ENCODE measurements around the gene PCIF1. TPM values are rescaled to one million over a fixed set of nuclear protein-coding genes. Genes with fewer than 3 reads are reported as not detected.

PCIF1 gene
- total and polyA plus RNA-seq, 2 donors (not counting 3 experiments of a cell fraction or from before 2014, with no cell fraction given), result 26.4 to 27.2 TPM

DNA sequence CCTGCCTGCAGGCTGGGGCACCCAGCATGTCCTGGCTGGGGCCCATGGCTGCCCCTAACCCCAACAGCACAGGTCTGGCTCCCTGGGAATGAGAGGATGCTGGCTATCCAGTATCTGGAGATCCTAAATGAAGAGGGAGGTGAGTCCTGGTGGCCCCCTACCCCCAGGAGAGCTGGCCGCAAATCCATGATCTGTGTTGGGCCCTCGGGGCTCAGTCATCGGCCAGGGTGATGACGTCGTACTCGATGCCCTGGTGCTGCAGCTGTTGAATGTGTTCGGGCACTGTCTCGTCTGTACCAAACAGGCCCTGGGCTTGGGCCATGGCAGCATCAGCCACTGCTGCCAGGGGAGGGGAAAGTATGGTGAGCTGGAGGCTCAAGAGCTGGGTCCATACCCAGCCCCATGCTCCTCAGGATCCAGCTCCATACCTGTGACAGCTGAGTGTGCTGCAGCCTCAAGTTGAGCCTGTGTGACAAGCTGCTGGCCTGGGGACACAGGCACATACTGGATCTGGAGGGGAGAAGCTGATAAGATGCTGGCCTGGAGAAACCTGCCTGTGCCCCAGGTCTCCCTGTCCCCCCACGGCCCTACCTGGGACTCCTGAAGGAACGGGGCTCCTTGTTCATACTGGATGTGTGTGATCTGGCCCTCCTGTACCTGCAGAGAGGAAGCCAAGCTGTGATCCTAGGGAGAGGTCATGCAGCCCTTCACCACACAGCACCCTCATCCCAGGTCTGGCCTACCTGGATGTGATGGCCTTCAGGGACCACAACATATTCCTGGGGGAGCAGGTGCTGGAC, 14.5 kb downstream of the PCIF1 start:
- Histone ChIP-seq H3K79me2 (ENCODE audit: control insufficient read depth, insufficient read depth, low read length) (no peaks in the 10 kb centered on the region), H3K9me1 (replicated peaks; ENCODE audit: control insufficient read depth, extremely low read depth, insufficient read depth, low read length) (no peaks in the 10 kb centered on the region), H3K27ac (ENCODE audit: insufficient read depth, low read depth, low read length) (no peak overlapping the region), H3K36me3 (ENCODE audit: control insufficient read depth in 2 of 2, extremely low read depth in 1 of 2, insufficient read depth in 2 of 2, low read length in 2 of 2) (peaks cover 7 to 81% of the 10 kb centered on the region in 2 experiments), H3K9me3 (replicated peaks; ENCODE audit: control insufficient read depth, insufficient read depth, low read length) (no peaks in the 10 kb centered on the region), H4K20me1 (replicated peaks; ENCODE audit: control insufficient read depth, extremely low read depth, insufficient read depth, low read length) (no peaks in the 10 kb centered on the region), H3K4me1 (ENCODE audit: control insufficient read depth, extremely low read depth, insufficient read depth, low read length) (no peaks in the 10 kb centered on the region), H2AFZ (ENCODE audit: low read depth, low read length) (no peak overlapping the region), H3K9ac (replicated peaks; ENCODE audit: extremely low read depth, insufficient read depth, low read length) (no peak overlapping the region), H3K27me3 (ENCODE audit: control insufficient read depth in 2 of 2, insufficient read depth in 2 of 2, low read length in 2 of 2) (no peaks in the 10 kb centered on the region), H3K4me3 (replicated peaks in 1 of 3; ENCODE audit: insufficient read depth in 1 of 3, low read depth in 1 of 3, low read length in 3 of 3) (no peak overlapping the region), H3K4me2 (ENCODE audit: insufficient read depth, low read length) (no peak overlapping the region)
- POLR2A ChIA-PET, result interaction anchor here (1.9 kb wide), 2 partner anchors 13 to 14 kb away, joined by 4 to 8 read pairs; partner anchors contain the start of gene PCIF1
- FAIRE-seq, result no peak
- CTCF ChIA-PET, result interaction anchor here (0.8 to 1.9 kb wide), 7 partner anchors 9 to 150 kb away, joined by 3 to 18 read pairs (median 4); no protein-coding TSS in a partner anchor
- intact Hi-C loops (cut with micrococcal nuclease) (no loop called here), dilution Hi-C loops (cut with MboI; ENCODE audit: extremely low pct_ligation_motif_present, low sequenced_read_pairs) (no loop called here)
- no peak for DNase-seq (ENCODE audit: low read depth, low spot score)
- TF ChIP-seq, protein P1, sequence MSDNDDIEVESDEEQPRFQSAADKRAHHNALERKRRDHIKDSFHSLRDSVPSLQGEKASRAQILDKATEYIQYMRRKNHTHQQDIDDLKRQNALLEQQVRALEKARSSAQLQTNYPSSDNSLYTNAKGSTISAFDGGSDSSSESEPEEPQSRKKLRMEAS (IDR thresholded peaks at IDR 0.05; ENCODE audit: insufficient read depth, insufficient read length), result no peak
- TF ChIP-seq CTCF (IDR thresholded peaks at IDR 0.05; ENCODE audit: extremely low read depth in 1 of 2, insufficient read depth in 1 of 2, low read depth in 1 of 2, low read length in 2 of 2) (no peak), JUN (IDR thresholded peaks at IDR 0.05; ENCODE audit: borderline replicate concordance, insufficient read depth, insufficient read length, low read depth) (no peak), POLR2A (IDR thresholded peaks at IDR 0.05; ENCODE audit: low read depth, low read length) (no peak), EZH2 (IDR thresholded peaks at IDR 0.05; ENCODE audit: borderline replicate concordance, low read depth, low read length, severe bottlenecking) (no peak), MYC (IDR thresholded peaks at IDR 0.05; ENCODE audit: low read depth, low read length) (no peak), FOS (IDR thresholded peaks at IDR 0.05; ENCODE audit: borderline replicate concordance, insufficient read depth, low read length) (no peak), POLR2AphosphoS5 (IDR thresholded peaks at IDR 0.05; ENCODE audit: insufficient read depth, low read depth, low read length) (no peak)
- BruUV-seq (replicated peaks), result TSS peak; percentile 37
